ENCODE measurements around the gene ATXN7L2. TPM values are rescaled to one million over a fixed set of nuclear protein-coding genes. Genes with fewer than 3 reads are reported as not detected.

The ATXN7L2 gene
- total and polyA plus RNA-seq, 10 of the 15 experiments (the other 5 are each of a cell fraction or from before 2014, with no cell fraction given) = 0.27 to 7.4 (median 4.9) TPM

GRCh38 chr1:109457819-109458218, 25.9 kb upstream of the ATXN7L2 start:
- Histone ChIP-seq H3K4me3 (no peak overlapping the region), H3K9me3 (replicated peaks; ENCODE audit: control insufficient read depth, insufficient read depth, low read length) (no peaks in the 10 kb centered on the region; the same call in 2 of the 3 replicates), H3K79me2 (ENCODE audit: control insufficient read depth, insufficient read depth, low read length) (no peaks in the 10 kb centered on the region), H4K20me1 (ENCODE audit: control insufficient read depth, insufficient read depth) (no peaks in the 10 kb centered on the region), H3K36me3 (ENCODE audit: control insufficient read depth in 2 of 2, insufficient read depth in 2 of 2, low read length in 1 of 2) (no peaks in the 10 kb centered on the region), H2AFZ (ENCODE audit: control insufficient read depth, low read depth, low read length) (no peak overlapping the region), H3K9ac (ENCODE audit: control insufficient read depth, insufficient read depth, low read length) (no peak overlapping the region), H3K27me3 (replicated peaks in 1 of 2; ENCODE audit: control insufficient read depth in 2 of 2, insufficient read depth in 2 of 2, low read length in 1 of 2) (no peaks in the 10 kb centered on the region), H3K27ac (ENCODE audit: control insufficient read depth, insufficient read depth) (no peak overlapping the region), H3K4me2 (ENCODE audit: control insufficient read depth, insufficient read depth) (no peak overlapping the region), H3K4me1 (ENCODE audit: control insufficient read depth, insufficient read depth, low read length) (no peaks in the 10 kb centered on the region)
- FAIRE-seq (no peak), ATAC-seq (no peak), DNase-seq (ENCODE audit: low read depth, low spot score) (no peak)
- in situ Hi-C loops (cut with MboI) (no loop called here), intact Hi-C loops (cut with micrococcal nuclease; ENCODE audit: unreplicated experiment) (no loop called here)
- WGBS (ENCODE audit: insufficient coverage, insufficient replicate concordance, low lambda C conversion rate, missing lambda C conversion rate) = 50% methylated on average over 4 of the region's 4 CpGs
- RAD21 ChIA-PET (ENCODE audit: unreplicated experiment) = no interaction called here
- no peak for TF ChIP-seq EED (IDR thresholded peaks at IDR 0.05; ENCODE audit: low read depth)
- no peak for TF ChIP-seq POU2F2 (IDR thresholded peaks at IDR 0.05; ENCODE audit: borderline replicate concordance, low read depth, low read length)
- no peak for TF ChIP-seq SMAD5 (IDR thresholded peaks at IDR 0.05; ENCODE audit: low read depth)
- no peak for TF ChIP-seq SPI1 (IDR thresholded peaks at IDR 0.05; ENCODE audit: borderline replicate concordance, insufficient read depth, low read depth, low read length)
- no peak for TF ChIP-seq PML (IDR thresholded peaks at IDR 0.05; ENCODE audit: low read length)
- no peak for TF ChIP-seq ZZZ3 (IDR thresholded peaks at IDR 0.05; ENCODE audit: control insufficient read depth, insufficient read length, low read depth)
- TF ChIP-seq CUX1 (IDR thresholded peaks at IDR 0.05; ENCODE audit: insufficient replicate concordance, low read depth, low read length) = no peak
- no peak for TF ChIP-seq SP1 (IDR thresholded peaks at IDR 0.05; ENCODE audit: low read depth, low read length)
- TF ChIP-seq NRF1 (conservative IDR thresholded peaks at IDR 0.05; ENCODE audit: low read depth, low read length) = no peak
- no peak for TF ChIP-seq USF2 (IDR thresholded peaks at IDR 0.05; ENCODE audit: borderline replicate concordance, low read depth, low read length)
- no peak for TF ChIP-seq KAT2A (conservative IDR thresholded peaks at IDR 0.05; ENCODE audit: control insufficient read depth, low read depth, low read length)
- TF ChIP-seq KLF5 (IDR thresholded peaks at IDR 0.05; ENCODE audit: partially characterized antibody) = no peak
- TF ChIP-seq MTA2 (IDR thresholded peaks at IDR 0.05; ENCODE audit: low read depth) = no peak
- no peak for TF ChIP-seq PAX5 (IDR thresholded peaks at IDR 0.05; ENCODE audit: borderline replicate concordance, low read depth, low read length)
- TF ChIP-seq IRF5 (IDR thresholded peaks at IDR 0.05; ENCODE audit: borderline replicate concordance) = no peak
- TF ChIP-seq EP300 (IDR thresholded peaks at IDR 0.05; ENCODE audit: borderline replicate concordance in 1 of 2, control insufficient read depth in 1 of 2, low read depth in 2 of 2, low read length in 2 of 2) = no peak
- TF ChIP-seq IKZF1 (conservative IDR thresholded peaks at IDR 0.05) = no peak
- TF ChIP-seq CEBPB (IDR thresholded peaks at IDR 0.05; ENCODE audit: borderline replicate concordance in 1 of 2, low read depth in 2 of 2, low read length in 2 of 2) = no peak
- SMC1A ChIA-PET (ENCODE audit: uncharacterized antibody, unreplicated experiment) = interaction anchor here (1.2 kb wide), 2 partner anchors 58 to 71 kb away, joined by 3 read pairs; no protein-coding TSS in a partner anchor
- BruUV-seq (replicated peaks) = no TSS peak
- POLR2A ChIA-PET = interaction anchor here (0.6 kb wide), 1 partner anchor 32 kb away, joined by 6 read pairs; no protein-coding TSS in a partner anchor
- CTCF ChIA-PET = interaction anchor here (0.9 to 1.0 kb wide), 2 partner anchors 11 to 32 kb away, joined by 3 to 4 read pairs; partner anchors contain the start of gene PSMA5

All from GM12878 (cell line).